ENCODE data around the gene FERD3L. TPM values are rescaled to one million over a fixed set of nuclear protein-coding genes. Genes with fewer than 3 reads are reported as not detected.

The FERD3L gene
- total and polyA plus RNA-seq, 2 experiments from 2014 or later: not detected

DNA sequence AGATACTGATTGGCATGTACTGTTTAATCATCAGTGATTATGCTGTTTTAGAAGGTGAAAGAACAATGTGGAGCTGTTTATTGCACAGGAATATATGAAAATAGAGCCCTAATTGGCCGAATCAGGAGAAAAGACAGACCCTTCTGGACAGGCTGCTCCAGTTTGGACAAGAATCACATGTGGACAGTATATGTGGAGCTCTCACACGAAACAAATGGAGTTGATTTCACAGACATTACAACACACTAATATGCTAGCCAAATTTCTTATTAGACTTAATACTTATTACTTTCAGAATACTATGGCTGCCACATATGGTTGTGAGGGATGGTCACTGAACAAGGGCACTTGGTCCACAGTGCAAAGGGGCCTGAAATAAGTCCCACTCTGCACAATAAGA, 43.3 kb downstream of the FERD3L start:
- no peak overlapping the region for H3K27ac ChIP-seq (ENCODE audit: low read depth)
- H3K27me3 ChIP-seq (ENCODE audit: insufficient read depth): peaks cover 59% of the 10 kb centered on the region
- Mint-ChIP-seq H3K9me3 (no peaks in the 10 kb centered on the region), H3K27me3 (ENCODE audit: insufficient read depth, low read depth, poor library complexity) (peaks cover 50% of the 10 kb centered on the region), H3K36me3 (ENCODE audit: low read depth) (no peaks in the 10 kb centered on the region), H3K4me1 (peaks cover 41% of the 10 kb centered on the region), H3K27ac (no peak overlapping the region), H3K4me3 (no peak overlapping the region)
- no peaks in the 10 kb centered on the region for H3K79me2 ChIP-seq (replicated peaks; ENCODE audit: insufficient read depth)
- TF ChIP-seq ETS1 (IDR thresholded peaks at IDR 0.05) (no peak), ZNF331 (CRISPR knock-in tag; IDR thresholded peaks at IDR 0.05; ENCODE audit: low read depth) (no peak), STAT1 (IDR thresholded peaks at IDR 0.05; ENCODE audit: unreplicated experiment) (no peak), EZH2phosphoT487 (IDR thresholded peaks at IDR 0.05; ENCODE audit: unreplicated experiment) (no peak), NANOG (IDR thresholded peaks at IDR 0.05; ENCODE audit: borderline replicate concordance) (no peak), POLR2AphosphoS5 (IDR thresholded peaks at IDR 0.05; ENCODE audit: low read depth) (no peak), REST (IDR thresholded peaks at IDR 0.05; ENCODE audit: unreplicated experiment) (no peak), JUNB (IDR thresholded peaks at IDR 0.05; ENCODE audit: unreplicated experiment) (no peak)
- H3K9me2 ChIP-seq (ENCODE audit: insufficient read depth): no peaks in the 10 kb centered on the region
- no peak for DNase-seq (ENCODE audit: low spot score)
- H3F3A ChIP-seq (replicated peaks; ENCODE audit: low read depth): peaks cover 10% of the 10 kb centered on the region; the same call in 1 of the 2 replicates
- H3K4me3 ChIP-seq: no peak overlapping the region
- no peaks in the 10 kb centered on the region for H3K36me3 ChIP-seq (ENCODE audit: insufficient read depth)
- H4K20me1 ChIP-seq (replicated peaks; ENCODE audit: insufficient read depth): peaks cover 13% of the 10 kb centered on the region; the same call in 1 of the 2 replicates
- ATAC-seq: no peak
- H2AFZ ChIP-seq: no peak overlapping the region
- no peak overlapping the region for H3K4me2 ChIP-seq
- peaks cover 25% of the 10 kb centered on the region for H3K4me1 ChIP-seq (ENCODE audit: insufficient read depth)

DNA sequence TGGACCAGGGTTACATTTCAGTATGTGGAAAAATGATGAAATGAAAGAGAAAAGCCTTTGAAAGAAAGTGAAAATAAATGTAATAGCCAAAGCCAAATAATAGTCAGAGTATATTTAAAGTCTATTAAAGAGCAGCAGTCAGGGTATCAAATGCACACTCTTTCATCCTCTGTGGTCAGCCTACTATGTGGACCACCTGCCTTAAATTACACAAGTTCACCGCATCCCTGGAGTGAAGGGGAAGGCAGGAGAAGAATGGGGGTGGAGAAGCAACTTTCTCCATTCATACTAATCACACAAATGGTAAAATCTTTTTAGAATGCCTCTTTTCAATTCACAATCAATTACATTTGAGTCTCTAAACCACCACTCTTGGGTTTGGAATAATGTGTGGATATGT, 43.7 kb downstream of the FERD3L start:
- Mint-ChIP-seq H3K4me3 (no peak overlapping the region), H3K9me3 (no peaks in the 10 kb centered on the region), H3K4me1 (peaks cover 38% of the 10 kb centered on the region), H3K27ac (no peak overlapping the region), H3K27me3 (ENCODE audit: insufficient read depth, low read depth, poor library complexity) (peaks cover 46% of the 10 kb centered on the region), H3K36me3 (ENCODE audit: low read depth) (no peaks in the 10 kb centered on the region)
- H4K20me1 ChIP-seq (replicated peaks; ENCODE audit: insufficient read depth): peaks cover 13% of the 10 kb centered on the region; the same call in 1 of the 2 replicates
- no peaks in the 10 kb centered on the region for H3K9me2 ChIP-seq (ENCODE audit: insufficient read depth)
- H2AFZ ChIP-seq: no peak overlapping the region
- no peak overlapping the region for H3K4me3 ChIP-seq
- H3K27me3 ChIP-seq (ENCODE audit: insufficient read depth): peaks cover 55% of the 10 kb centered on the region
- peaks cover 5% of the 10 kb centered on the region; the same call in 1 of the 2 replicates for H3F3A ChIP-seq (replicated peaks; ENCODE audit: low read depth)
- H3K27ac ChIP-seq (ENCODE audit: low read depth): no peak overlapping the region
- ATAC-seq (no peak), DNase-seq (ENCODE audit: low spot score) (no peak)
- no peaks in the 10 kb centered on the region for H3K79me2 ChIP-seq (replicated peaks; ENCODE audit: insufficient read depth)
- no peak overlapping the region for H3K4me2 ChIP-seq
- H3K36me3 ChIP-seq (ENCODE audit: insufficient read depth): no peaks in the 10 kb centered on the region
- peaks cover 23% of the 10 kb centered on the region for H3K4me1 ChIP-seq (ENCODE audit: insufficient read depth)
- TF ChIP-seq STAT1 (IDR thresholded peaks at IDR 0.05; ENCODE audit: unreplicated experiment): no peak
- TF ChIP-seq, protein P1, sequence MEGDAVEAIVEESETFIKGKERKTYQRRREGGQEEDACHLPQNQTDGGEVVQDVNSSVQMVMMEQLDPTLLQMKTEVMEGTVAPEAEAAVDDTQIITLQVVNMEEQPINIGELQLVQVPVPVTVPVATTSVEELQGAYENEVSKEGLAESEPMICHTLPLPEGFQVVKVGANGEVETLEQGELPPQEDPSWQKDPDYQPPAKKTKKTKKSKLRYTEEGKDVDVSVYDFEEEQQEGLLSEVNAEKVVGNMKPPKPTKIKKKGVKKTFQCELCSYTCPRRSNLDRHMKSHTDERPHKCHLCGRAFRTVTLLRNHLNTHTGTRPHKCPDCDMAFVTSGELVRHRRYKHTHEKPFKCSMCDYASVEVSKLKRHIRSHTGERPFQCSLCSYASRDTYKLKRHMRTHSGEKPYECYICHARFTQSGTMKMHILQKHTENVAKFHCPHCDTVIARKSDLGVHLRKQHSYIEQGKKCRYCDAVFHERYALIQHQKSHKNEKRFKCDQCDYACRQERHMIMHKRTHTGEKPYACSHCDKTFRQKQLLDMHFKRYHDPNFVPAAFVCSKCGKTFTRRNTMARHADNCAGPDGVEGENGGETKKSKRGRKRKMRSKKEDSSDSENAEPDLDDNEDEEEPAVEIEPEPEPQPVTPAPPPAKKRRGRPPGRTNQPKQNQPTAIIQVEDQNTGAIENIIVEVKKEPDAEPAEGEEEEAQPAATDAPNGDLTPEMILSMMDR (conservative IDR thresholded peaks at IDR 0.05; ENCODE audit: low read depth in 2 of 2): no peak
- no peak for TF ChIP-seq ZNF462 (CRISPR knock-in tag; IDR thresholded peaks at IDR 0.05)
- no peak for TF ChIP-seq JUNB (IDR thresholded peaks at IDR 0.05; ENCODE audit: unreplicated experiment)
